GM12874 (cell line): ENCODE results near the gene DOLK.

ENCODE experiments used
- TF ChIP-seq, protein P1 (sequence below): IDR thresholded peaks from 2 replicates; pipeline ENCODE4 v1.5.1; 2011; ENCODE audit warnings: low read depth, mild to moderate bottlenecking, control low read depth, low read length, moderate library complexity; ENCODE audit not compliant: insufficient read depth

The DOLK gene

DNA sequence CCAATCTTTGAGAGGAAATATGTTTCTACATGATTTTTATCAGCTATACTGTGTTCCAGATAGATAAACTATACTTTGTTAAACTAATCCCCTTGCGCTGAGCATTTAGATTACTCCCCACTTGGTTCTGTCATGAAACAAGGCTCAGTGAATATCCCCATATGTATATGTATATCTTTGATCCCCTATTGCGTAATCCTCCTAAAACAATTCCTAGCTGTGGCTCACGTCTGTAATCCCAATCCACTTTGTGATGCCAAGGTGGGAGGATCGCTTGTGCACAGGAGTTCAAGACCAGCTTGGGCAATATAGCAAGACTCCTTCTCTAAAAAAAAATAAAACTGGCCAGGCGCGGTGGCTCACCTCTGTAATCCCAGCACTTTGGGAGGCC lies 23.9 kb downstream of the DOLK start:
- TF ChIP-seq, protein P1, sequence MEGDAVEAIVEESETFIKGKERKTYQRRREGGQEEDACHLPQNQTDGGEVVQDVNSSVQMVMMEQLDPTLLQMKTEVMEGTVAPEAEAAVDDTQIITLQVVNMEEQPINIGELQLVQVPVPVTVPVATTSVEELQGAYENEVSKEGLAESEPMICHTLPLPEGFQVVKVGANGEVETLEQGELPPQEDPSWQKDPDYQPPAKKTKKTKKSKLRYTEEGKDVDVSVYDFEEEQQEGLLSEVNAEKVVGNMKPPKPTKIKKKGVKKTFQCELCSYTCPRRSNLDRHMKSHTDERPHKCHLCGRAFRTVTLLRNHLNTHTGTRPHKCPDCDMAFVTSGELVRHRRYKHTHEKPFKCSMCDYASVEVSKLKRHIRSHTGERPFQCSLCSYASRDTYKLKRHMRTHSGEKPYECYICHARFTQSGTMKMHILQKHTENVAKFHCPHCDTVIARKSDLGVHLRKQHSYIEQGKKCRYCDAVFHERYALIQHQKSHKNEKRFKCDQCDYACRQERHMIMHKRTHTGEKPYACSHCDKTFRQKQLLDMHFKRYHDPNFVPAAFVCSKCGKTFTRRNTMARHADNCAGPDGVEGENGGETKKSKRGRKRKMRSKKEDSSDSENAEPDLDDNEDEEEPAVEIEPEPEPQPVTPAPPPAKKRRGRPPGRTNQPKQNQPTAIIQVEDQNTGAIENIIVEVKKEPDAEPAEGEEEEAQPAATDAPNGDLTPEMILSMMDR: no peak

DNA sequence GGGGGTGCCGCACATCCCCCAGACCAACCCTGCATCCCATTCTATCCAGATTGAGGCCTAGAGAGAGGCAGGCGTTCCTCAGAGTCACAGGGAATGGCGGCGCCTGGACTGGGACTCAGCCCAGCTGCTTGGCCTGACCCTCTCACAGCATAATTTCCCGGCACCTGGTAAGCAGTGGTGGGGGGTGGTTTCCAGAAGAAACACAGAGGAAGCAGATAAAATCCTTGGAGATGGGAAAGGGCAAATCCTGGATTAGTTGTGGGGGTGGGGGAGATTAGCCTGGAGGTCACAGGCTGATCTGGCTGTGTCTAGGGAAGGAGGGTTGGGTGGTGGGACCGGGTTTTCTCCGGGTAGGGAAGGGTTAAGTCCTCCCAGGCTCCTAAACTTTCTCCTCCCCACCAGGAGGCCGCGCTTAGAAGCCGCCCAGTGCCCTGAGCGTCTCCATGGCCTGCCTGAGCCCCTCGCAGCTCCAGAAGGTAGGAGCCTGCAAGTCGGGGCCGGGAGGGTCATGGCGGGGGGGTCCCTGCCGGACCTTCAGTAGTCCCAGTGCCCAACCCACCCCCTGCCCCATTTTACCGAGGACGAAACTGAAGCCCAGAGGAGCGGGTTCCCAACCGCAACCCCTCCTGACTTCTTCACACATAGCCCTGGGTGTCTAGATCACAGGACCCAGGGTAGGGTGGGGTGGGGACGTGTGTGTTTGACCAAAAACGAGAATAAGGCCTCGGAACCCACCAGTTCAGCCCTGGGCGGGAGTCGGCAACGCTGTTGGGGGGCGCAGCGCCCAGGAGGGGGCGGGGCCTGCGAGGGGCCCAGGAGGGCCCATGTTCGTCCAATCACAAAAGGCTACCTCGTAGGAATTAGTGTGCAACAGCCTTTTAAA lies 25.3 kb downstream of the DOLK start:
- TF ChIP-seq, protein P1: no peak

DNA sequence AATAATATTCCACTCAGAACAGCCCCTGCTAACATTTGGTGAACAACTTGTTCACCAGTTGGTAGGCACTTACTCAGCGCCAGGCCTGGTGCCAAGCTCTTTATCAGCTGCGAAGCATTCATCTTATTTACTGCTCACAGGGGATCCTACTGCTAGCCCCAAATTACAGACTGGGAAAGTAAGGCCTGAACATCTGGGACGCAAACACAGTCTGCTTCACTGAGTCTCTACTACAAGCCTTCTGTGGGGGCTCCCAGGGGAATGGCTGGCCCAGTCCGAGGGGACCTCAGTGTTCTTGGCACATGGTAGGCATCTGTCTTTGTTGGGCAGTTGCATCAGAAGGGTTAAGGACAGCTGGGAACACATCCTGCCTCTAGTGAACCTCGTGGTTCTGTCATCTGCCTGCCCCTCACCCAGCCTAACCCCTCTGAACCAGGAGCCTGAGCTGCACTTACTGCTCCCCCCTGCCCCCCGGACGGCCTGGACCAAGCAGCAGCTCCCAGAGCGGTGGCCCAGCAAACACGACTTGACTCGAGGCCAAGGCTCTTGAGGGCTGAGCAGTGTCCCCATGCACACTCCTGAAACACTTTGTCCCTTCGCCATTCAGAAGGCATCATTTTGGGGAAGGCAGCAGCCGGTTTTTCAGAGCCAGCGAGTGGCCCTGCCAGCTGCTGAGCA lies 26.9 kb downstream of the DOLK start, which contains the start of gene PHYHD1:
Gene PHYHD1 (plus strand): TSS at position 602 of the 678 bp plus-strand sequence. CDS start 1,342 bp downstream, outside the sequence.
- TF ChIP-seq, protein P1: no peak

DNA sequence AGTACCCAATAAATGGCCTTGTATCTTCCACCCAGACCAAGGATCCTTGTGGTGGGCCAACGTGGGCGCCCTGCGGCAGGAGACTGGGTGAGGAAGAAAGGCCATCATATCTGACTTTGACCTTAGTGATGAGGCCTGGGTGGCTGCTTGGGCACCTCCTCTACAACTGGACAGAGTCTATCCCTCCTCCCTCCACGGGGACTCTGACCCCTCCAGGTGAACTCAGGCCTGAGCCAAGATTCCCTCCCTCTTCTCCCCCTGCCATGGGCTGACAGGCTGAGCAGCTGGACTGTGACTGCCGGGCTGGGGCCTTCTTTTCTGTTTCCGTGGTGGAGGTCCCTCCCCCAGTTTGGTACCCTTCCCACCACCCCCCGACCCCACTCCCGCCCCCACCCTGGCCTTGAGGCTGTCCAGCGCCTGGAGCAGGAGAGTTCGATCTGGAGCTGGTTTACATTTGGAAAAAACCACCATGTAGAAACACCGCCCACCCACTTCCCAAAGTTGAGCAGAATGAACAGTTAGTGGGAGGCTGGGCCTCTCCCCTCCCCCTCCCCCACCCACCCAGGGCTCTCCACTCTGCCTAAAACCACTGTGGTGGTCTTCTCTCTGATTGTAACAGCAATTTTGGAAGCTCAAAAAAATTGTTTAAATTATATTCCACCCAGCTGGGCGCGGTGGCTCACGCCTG lies 27.9 kb downstream of the DOLK start:
- TF ChIP-seq, protein P1: no peak

DNA sequence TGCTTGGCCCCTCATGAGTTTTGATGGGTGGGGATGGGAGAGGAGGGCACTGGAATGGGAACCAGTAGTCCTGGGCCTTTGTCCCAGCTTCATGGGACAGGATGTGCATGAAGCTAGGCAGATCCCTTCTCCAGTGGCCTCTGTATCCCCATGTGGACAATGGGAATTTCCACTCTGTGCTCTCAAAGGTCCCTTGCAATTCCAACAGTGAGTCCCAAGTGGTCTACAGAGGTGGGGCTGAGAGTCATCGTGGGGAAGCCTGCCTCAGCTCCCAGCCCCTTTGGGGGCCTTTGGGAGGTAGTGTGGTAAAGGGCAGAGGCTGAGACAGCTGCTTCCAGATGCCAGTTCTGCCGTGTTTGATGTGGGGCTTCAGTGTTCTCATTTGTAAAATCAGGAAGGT lies 28.5 kb downstream of the DOLK start:
- TF ChIP-seq, protein P1: no peak

DNA sequence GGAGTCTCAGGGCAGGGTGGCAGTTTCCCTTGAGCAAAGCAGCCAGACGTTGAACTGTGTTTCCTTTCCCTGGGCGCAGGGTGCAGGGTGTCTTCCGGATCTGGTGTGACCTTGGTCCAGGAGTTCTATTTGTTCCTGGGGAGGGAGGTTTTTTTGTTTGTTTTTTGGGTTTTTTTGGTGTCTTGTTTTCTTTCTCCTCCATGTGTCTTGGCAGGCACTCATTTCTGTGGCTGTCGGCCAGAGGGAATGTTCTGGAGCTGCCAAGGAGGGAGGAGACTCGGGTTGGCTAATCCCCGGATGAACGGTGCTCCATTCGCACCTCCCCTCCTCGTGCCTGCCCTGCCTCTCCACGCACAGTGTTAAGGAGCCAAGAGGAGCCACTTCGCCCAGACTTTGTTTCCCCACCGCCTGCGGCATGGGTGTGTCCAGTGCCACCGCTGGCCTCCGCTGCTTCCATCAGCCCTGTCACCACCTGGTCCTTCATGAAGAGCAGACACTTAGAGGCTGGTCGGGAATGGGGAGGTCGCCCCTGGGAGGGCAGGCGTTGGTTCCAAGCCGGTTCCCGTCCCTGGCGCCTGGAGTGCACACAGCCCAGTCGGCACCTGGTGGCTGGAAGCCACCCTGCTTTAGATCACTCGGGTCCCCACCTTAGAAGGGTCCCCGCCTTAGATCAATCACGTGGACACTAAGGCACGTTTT lies 30.1 kb downstream of the DOLK start:
- TF ChIP-seq, protein P1: no peak
